NCI-H510A (cell line): ENCODE data around the gene CCM2.
A peak's percentile ranks its signal among the peaks of the same experiment; 100 is the strongest.
"Not testable (repeated sequence)": the region's sequence is repeated elsewhere in the genome, so short reads cannot be mapped to it uniquely, and the experiment has no call there.

ENCODE experiments used
- DNase-seq: peaks from one replicate; lab custom pipeline; 2025; lab: John Stamatoyannopoulos, UW

Gene CCM2

GRCh38 chr7:44982535-44982923 lies 17.5 kb upstream of the CCM2 start:
- no peak for DNase-seq

- no peak for DNase-seq
These were observed 17.0 kb upstream of the CCM2 start for GRCh38 chr7:44982970-44983369.

- DNase-seq = no peak
These were observed 16.1 kb upstream of the CCM2 start for GRCh38 chr7:44983742-44984477.

- DNase-seq = no peak
These were observed 15.6 kb upstream of the CCM2 start for GRCh38 chr7:44984478-44984758.

GRCh38 chr7:44985033-44985695 lies 14.8 kb upstream of the CCM2 start:
- DNase-seq = no peak

GRCh38 chr7:44985900-44986217 lies 14.1 kb upstream of the CCM2 start:
- no peak for DNase-seq

GRCh38 chr7:44986218-44987053 lies 13.6 kb upstream of the CCM2 start:
- DNase-seq = peak; percentile 86

GRCh38 chr7:44987457-44987856 lies 12.5 kb upstream of the CCM2 start:
- no peak for DNase-seq

GRCh38 chr7:44987996-44988395 lies 12.0 kb upstream of the CCM2 start:
- no peak for DNase-seq

- no peak for DNase-seq
These were observed 11.3 kb upstream of the CCM2 start for GRCh38 chr7:44988701-44989100.

- DNase-seq = no peak
These were observed 10.9 kb upstream of the CCM2 start for GRCh38 chr7:44989132-44989531.

- DNase-seq = peak; percentile 13
These were observed 9.6 kb upstream of the CCM2 start for GRCh38 chr7:44990109-44991023.

GRCh38 chr7:44992004-44992795 lies 7.8 kb upstream of the CCM2 start:
- not testable (repeated sequence) for DNase-seq

GRCh38 chr7:44994877-44995554 lies 5.0 kb upstream of the CCM2 start:
- DNase-seq = no peak

GRCh38 chr7:44995555-44996493 lies 4.2 kb upstream of the CCM2 start:
- no peak for DNase-seq

GRCh38 chr7:44998153-44998871 lies 1.7 kb upstream of the CCM2 start:
- no peak for DNase-seq

GRCh38 chr7:44999245-45000092 lies 532 bp upstream of the CCM2 start:
- DNase-seq = peak; percentile 99

GRCh38 chr7:45001138-45001694 lies 1.2 kb downstream of the CCM2 start:
- DNase-seq = peak; percentile 77
